Breast epithelium (tissue), 4 donors: ENCODE data around the gene PDGFA. TPM values are rescaled to one million over a fixed set of nuclear protein-coding genes. Genes with fewer than 3 reads are reported as not detected.

ENCODE experiments used
- DNase-seq, 2 donors: peaks; one replicate each; pipeline ENCODE4 v3.0.0-alpha.2; 2019; ENCODE audit warnings: low spot score in 2 of 2
- H3K27ac ChIP-seq, 2 donors: fragments of 200-600 bp; sonication (generic) in 1 of 2; one replicate each; pipeline ENCODE4 v1.5.1; 2016 to 2019; ENCODE audit warnings: mild to moderate bottlenecking in 1 of 2
- H3K27me3 ChIP-seq, 2 donors: fragments of 200-600 bp; sonication (generic) in 1 of 2; one replicate each; pipeline versions ENCODE4 v1.5.1 to v1.6.0; 2017 to 2019; ENCODE audit warnings: control low read depth in 1 of 2, mild to moderate bottlenecking in 1 of 2
- H3K36me3 ChIP-seq: fragments of 200-600 bp; one replicate; pipeline ENCODE4 v1.5.1; 2019
- H3K4me1 ChIP-seq, 2 donors: fragments of 200-600 bp; sonication (generic); one replicate each; pipeline ENCODE4 v1.5.1; 2016 to 2019; ENCODE audit warnings: control low read depth in 1 of 2
- H3K4me3 ChIP-seq, 3 donors: fragments of 200-600 bp; sonication (generic); 1 replicate in 2 of 3; 2 replicates in 1 of 3; pipeline ENCODE4 v1.5.1; 2016 to 2019; ENCODE audit warnings: mild to moderate bottlenecking in 3 of 3, moderate library complexity in 2 of 3
- H3K9me3 ChIP-seq, 2 donors: fragments of 200-600 bp; sonication (generic) in 1 of 2; one replicate each; pipeline ENCODE4 v1.5.1; 2016 to 2019; ENCODE audit warnings: control low read depth in 1 of 2
- POLR2A ChIP-seq: fragments of 450-650 bp; IDR thresholded peaks from one replicate; pipeline ENCODE4 v1.6.1; 2016; ENCODE audit warnings: antibody characterized with exemption, mild to moderate bottlenecking, moderate library complexity
- POLR2AphosphoS5 ChIP-seq, 3 donors: sonication (generic); formaldehyde crosslinking; IDR thresholded peaks; one replicate each; pipeline ENCODE4 v1.6.1; 2017; ENCODE audit warnings: antibody characterized with exemption in 3 of 3
- intact Hi-C: fragments of 100-400 bp; cut with DNase I; formaldehyde crosslinking; loops from one replicate; pipeline ENCODE4 v1.15.1; 2023; ENCODE audit warnings: low total_unique reads
- total RNA-seq, 3 donors: library from RNA; depleted of rRNA; stranded (reverse); fragments of >200 nt; gene quantifications; one replicate each; pipeline ENCODE4 v1.1.0, GENCODE V29; 2016
- TF ChIP-seq, protein P1 (sequence below), 3 donors: fragments of 450-650 bp; IDR thresholded peaks; one replicate each; pipeline ENCODE4 v1.5.1; 2016 to 2017; ENCODE audit warnings: antibody characterized with exemption in 3 of 3, mild to moderate bottlenecking in 3 of 3, moderate library complexity in 3 of 3

The PDGFA gene
- total RNA-seq, 3 donors from 2014 or later, result 19.8 to 33.4 (median 31.2) TPM

- intact Hi-C loops, result no loop called here
- Histone ChIP-seq H3K27ac (peak overlapping the region in 1 of 2 donors; percentile 20), H3K9me3 (no peaks in the 10 kb centered on the region), H3K36me3 (no peaks in the 10 kb centered on the region), H3K27me3 (peaks cover 0 to 13% of the 10 kb centered on the region in 2 donors), H3K4me1 (peaks cover 6 to 8% of the 10 kb centered on the region in 2 donors), H3K4me3 (peak overlapping the region in 1 of 3 donors; percentile 46)
- TF ChIP-seq POLR2A, result no peak
- TF ChIP-seq, protein P1, sequence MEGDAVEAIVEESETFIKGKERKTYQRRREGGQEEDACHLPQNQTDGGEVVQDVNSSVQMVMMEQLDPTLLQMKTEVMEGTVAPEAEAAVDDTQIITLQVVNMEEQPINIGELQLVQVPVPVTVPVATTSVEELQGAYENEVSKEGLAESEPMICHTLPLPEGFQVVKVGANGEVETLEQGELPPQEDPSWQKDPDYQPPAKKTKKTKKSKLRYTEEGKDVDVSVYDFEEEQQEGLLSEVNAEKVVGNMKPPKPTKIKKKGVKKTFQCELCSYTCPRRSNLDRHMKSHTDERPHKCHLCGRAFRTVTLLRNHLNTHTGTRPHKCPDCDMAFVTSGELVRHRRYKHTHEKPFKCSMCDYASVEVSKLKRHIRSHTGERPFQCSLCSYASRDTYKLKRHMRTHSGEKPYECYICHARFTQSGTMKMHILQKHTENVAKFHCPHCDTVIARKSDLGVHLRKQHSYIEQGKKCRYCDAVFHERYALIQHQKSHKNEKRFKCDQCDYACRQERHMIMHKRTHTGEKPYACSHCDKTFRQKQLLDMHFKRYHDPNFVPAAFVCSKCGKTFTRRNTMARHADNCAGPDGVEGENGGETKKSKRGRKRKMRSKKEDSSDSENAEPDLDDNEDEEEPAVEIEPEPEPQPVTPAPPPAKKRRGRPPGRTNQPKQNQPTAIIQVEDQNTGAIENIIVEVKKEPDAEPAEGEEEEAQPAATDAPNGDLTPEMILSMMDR (IDR thresholded peaks at IDR 0.05), result no peak
- no peak for TF ChIP-seq POLR2AphosphoS5 (IDR thresholded peaks at IDR 0.05)
- DNase-seq, result no peak
Observed at GRCh38 chr7:452791-453455, 66.7 kb downstream of the PDGFA start.

DNA sequence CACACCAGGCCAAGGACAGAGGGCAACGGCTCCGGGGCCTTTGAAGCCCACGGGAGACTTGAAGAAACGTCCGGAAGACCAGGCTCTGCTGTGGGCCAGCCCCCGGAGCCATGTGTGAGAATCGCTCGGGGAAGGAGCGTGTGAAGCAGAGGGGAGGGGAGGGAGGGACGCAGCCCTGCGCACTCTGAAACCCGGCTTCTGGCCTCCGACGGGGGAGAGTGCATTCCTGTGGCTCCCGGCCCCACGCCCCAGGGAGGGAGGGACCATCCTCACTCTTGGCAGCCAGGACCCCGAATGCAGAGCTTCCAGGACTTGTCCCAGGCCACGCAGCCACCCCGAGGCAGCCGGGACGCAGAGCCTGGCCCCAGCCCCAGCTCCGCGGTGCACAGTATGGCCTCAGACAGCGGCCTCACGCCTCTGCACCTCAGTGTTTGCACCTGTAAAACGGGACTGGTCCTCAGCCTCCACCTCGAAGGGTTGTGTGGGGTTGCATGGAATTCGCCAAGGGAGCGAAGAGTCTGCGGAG lies 67.4 kb downstream of the PDGFA start:
- H3K9me3 ChIP-seq, result no peaks in the 10 kb centered on the region
- H3K4me3 ChIP-seq, result peak overlapping the region in 2 of 3 donors; percentile 18 to 46
- peaks cover 6 to 8% of the 10 kb centered on the region in 2 donors for H3K4me1 ChIP-seq
- DNase-seq, result no peak
- peak overlapping the region in 1 of 2 donors; percentile 20 for H3K27ac ChIP-seq
- peaks cover 0 to 13% of the 10 kb centered on the region in 2 donors for H3K27me3 ChIP-seq
- TF ChIP-seq, protein P1 (IDR thresholded peaks at IDR 0.05), result no peak
- TF ChIP-seq POLR2AphosphoS5 (IDR thresholded peaks at IDR 0.05) (no peak), POLR2A (no peak)
- intact Hi-C loops, result no loop called here
- no peaks in the 10 kb centered on the region for H3K36me3 ChIP-seq

- Histone ChIP-seq H3K4me3 (peak overlapping the region in 2 of 3 donors; percentile 18 to 46), H3K36me3 (no peaks in the 10 kb centered on the region), H3K4me1 (peaks cover 6 to 8% of the 10 kb centered on the region in 2 donors), H3K27me3 (peaks cover 0 to 13% of the 10 kb centered on the region in 2 donors), H3K9me3 (no peaks in the 10 kb centered on the region), H3K27ac (peak overlapping the region in 1 of 2 donors; percentile 20)
- DNase-seq, result no peak
- TF ChIP-seq POLR2A, result no peak
- no peak for TF ChIP-seq POLR2AphosphoS5 (IDR thresholded peaks at IDR 0.05)
- TF ChIP-seq, protein P1 (IDR thresholded peaks at IDR 0.05), result no peak
- intact Hi-C loops, result no loop called here
Observed at GRCh38 chr7:451255-452225, 68.1 kb downstream of the PDGFA start.

GRCh38 chr7:450741-451140 lies 68.9 kb downstream of the PDGFA start:
- Histone ChIP-seq H3K27me3 (peaks cover 0 to 13% of the 10 kb centered on the region in 2 donors), H3K4me1 (peaks cover 6 to 7% of the 10 kb centered on the region in 2 donors), H3K27ac (no peak overlapping the region), H3K36me3 (no peaks in the 10 kb centered on the region), H3K4me3 (no peak overlapping the region), H3K9me3 (no peaks in the 10 kb centered on the region)
- DNase-seq, result no peak
- no peak for TF ChIP-seq POLR2A
- TF ChIP-seq POLR2AphosphoS5 (IDR thresholded peaks at IDR 0.05), result no peak
- TF ChIP-seq, protein P1 (IDR thresholded peaks at IDR 0.05), result no peak
- intact Hi-C loops, result no loop called here
